Measurements from ENCODE around the gene SRPX2. TPM values are rescaled to one million over a fixed set of nuclear protein-coding genes. Genes with fewer than 3 reads are reported as not detected.

SRPX2 gene
- polyA plus RNA-seq, 3 donors = not detected

- TF ChIP-seq, protein P1, sequence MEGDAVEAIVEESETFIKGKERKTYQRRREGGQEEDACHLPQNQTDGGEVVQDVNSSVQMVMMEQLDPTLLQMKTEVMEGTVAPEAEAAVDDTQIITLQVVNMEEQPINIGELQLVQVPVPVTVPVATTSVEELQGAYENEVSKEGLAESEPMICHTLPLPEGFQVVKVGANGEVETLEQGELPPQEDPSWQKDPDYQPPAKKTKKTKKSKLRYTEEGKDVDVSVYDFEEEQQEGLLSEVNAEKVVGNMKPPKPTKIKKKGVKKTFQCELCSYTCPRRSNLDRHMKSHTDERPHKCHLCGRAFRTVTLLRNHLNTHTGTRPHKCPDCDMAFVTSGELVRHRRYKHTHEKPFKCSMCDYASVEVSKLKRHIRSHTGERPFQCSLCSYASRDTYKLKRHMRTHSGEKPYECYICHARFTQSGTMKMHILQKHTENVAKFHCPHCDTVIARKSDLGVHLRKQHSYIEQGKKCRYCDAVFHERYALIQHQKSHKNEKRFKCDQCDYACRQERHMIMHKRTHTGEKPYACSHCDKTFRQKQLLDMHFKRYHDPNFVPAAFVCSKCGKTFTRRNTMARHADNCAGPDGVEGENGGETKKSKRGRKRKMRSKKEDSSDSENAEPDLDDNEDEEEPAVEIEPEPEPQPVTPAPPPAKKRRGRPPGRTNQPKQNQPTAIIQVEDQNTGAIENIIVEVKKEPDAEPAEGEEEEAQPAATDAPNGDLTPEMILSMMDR (IDR thresholded peaks at IDR 0.05) = no peak
- intact Hi-C loops (cut with micrococcal nuclease) = no loop called here
Observed at GRCh38 chrX:100700809-100701208, 56.8 kb downstream of the SRPX2 start.

DNA sequence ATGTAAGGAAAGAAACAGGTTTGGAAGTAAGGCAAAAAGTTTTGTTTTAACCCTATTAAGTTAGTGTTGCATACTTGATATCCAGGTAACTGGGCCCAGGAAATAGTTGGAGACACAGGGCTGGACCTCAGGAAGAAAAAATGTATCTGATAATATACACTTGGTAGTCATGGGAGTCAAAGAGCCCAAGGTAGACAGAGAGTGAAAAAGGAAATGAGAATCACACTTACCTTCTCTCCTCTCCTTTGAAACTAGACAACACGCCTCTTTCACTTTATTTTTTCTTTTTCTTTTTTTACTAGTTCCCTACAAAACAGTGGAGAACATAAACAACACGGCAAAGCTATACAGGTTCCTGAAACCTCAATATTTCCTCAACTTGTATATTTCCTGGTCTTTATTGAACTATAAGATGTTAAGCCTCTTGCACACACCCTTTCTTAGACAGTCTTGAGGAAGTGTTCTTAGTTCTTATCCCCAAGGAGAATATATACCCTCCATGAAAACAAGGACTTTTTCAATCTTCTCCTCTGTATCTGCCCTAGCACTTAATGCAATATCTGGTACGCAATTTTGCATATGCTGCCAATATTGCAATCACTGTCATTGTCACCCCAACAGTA, 60.7 kb downstream of the SRPX2 start:
- H3K27ac Mint-ChIP-seq = no peak overlapping the region

More at GRCh38 chrX:100700809-100701208, 56.8 kb downstream of the SRPX2 start:
- Histone ChIP-seq H3K4me3 (replicated peaks in 1 of 3; ENCODE audit: low read depth in 2 of 3, low read length in 3 of 3) (no peak overlapping the region), H3K27me3 (ENCODE audit: control insufficient read depth in 2 of 2, insufficient read depth in 2 of 2, low read length in 2 of 2) (peaks cover 0 to 2% of the 10 kb centered on the region in 2 donors), H3K9ac (ENCODE audit: insufficient read depth, low read length, poor library complexity, severe bottlenecking) (no peak overlapping the region), H3K79me2 (ENCODE audit: insufficient read depth, low read length) (no peaks in the 10 kb centered on the region), H4K20me1 (ENCODE audit: insufficient read depth, low read length) (no peaks in the 10 kb centered on the region), H3K27ac (ENCODE audit: low read depth in 1 of 2, low read length in 2 of 2) (no peak overlapping the region), H3K4me2 (replicated peaks; ENCODE audit: extremely low read depth, low read length, poor library complexity, severe bottlenecking) (no peak overlapping the region), H3K36me3 (replicated peaks in 1 of 2; ENCODE audit: control insufficient read depth in 1 of 2, insufficient read depth in 2 of 2, low read length in 2 of 2) (no peaks in the 10 kb centered on the region), H3K4me1 (ENCODE audit: control insufficient read depth in 1 of 2, insufficient read depth in 2 of 2, low read length in 2 of 2) (no peaks in the 10 kb centered on the region), H2AFZ (ENCODE audit: insufficient read depth, low read depth, low read length, poor library complexity, severe bottlenecking) (no peak overlapping the region), H3K9me3 (replicated peaks in 1 of 2; ENCODE audit: control insufficient read depth in 1 of 2, insufficient read depth in 1 of 2, low read length in 2 of 2) (no peaks in the 10 kb centered on the region)
- H3K36me3 Mint-ChIP-seq = no peaks in the 10 kb centered on the region
- H3K27me3 Mint-ChIP-seq (ENCODE audit: low read depth in 3 of 3) = peaks cover 4 to 8% (median 8%) of the 10 kb centered on the region in 3 donors
- no CpG with 5 or more reads among the region's 1 CpG for WGBS (ENCODE audit: insufficient coverage)
- H3K4me1 Mint-ChIP-seq = no peaks in the 10 kb centered on the region
- no peak for DNase-seq
- peaks cover 0 to 2% (median 0%) of the 10 kb centered on the region in 7 donors for H3K9me3 Mint-ChIP-seq
- no peak overlapping the region for H3K4me3 Mint-ChIP-seq
- H3K27ac Mint-ChIP-seq = no peak overlapping the region

More for the DNA sequence above, 60.7 kb downstream of the SRPX2 start:
- intact Hi-C loops (cut with micrococcal nuclease) = no loop called here
- no peak overlapping the region for H3K4me3 Mint-ChIP-seq
- Histone ChIP-seq H3K27ac (ENCODE audit: low read depth in 1 of 2, low read length in 2 of 2) (no peak overlapping the region), H3K4me2 (replicated peaks; ENCODE audit: extremely low read depth, low read length, poor library complexity, severe bottlenecking) (no peak overlapping the region), H4K20me1 (ENCODE audit: insufficient read depth, low read length) (no peaks in the 10 kb centered on the region), H3K9me3 (replicated peaks in 1 of 2; ENCODE audit: control insufficient read depth in 1 of 2, insufficient read depth in 1 of 2, low read length in 2 of 2) (no peaks in the 10 kb centered on the region), H3K79me2 (ENCODE audit: insufficient read depth, low read length) (no peaks in the 10 kb centered on the region), H3K4me1 (ENCODE audit: control insufficient read depth in 1 of 2, insufficient read depth in 2 of 2, low read length in 2 of 2) (no peaks in the 10 kb centered on the region), H2AFZ (ENCODE audit: insufficient read depth, low read depth, low read length, poor library complexity, severe bottlenecking) (no peak overlapping the region), H3K9ac (ENCODE audit: insufficient read depth, low read length, poor library complexity, severe bottlenecking) (no peak overlapping the region), H3K27me3 (ENCODE audit: control insufficient read depth in 2 of 2, insufficient read depth in 2 of 2, low read length in 2 of 2) (peaks cover 0 to 2% of the 10 kb centered on the region in 2 donors), H3K4me3 (replicated peaks in 1 of 3; ENCODE audit: low read depth in 2 of 3, low read length in 3 of 3) (no peak overlapping the region), H3K36me3 (replicated peaks in 1 of 2; ENCODE audit: control insufficient read depth in 1 of 2, insufficient read depth in 2 of 2, low read length in 2 of 2) (no peaks in the 10 kb centered on the region)
- no CpG with 5 or more reads among the region's 3 CpGs for WGBS (ENCODE audit: insufficient coverage)
- TF ChIP-seq, protein P1 (IDR thresholded peaks at IDR 0.05) = no peak
- no peak for DNase-seq
- H3K9me3 Mint-ChIP-seq = no peaks in the 10 kb centered on the region
- H3K27me3 Mint-ChIP-seq (ENCODE audit: low read depth in 3 of 3) = peaks cover 0 to 10% (median 3%) of the 10 kb centered on the region in 3 donors
- H3K4me1 Mint-ChIP-seq = no peaks in the 10 kb centered on the region
- H3K36me3 Mint-ChIP-seq = no peaks in the 10 kb centered on the region

Data from CD14-positive monocyte (primary cell).